HCT116 (cell line): ENCODE data around the gene SCAANT1. TPM values are rescaled to one million over a fixed set of nuclear protein-coding genes. Genes with fewer than 3 reads are reported as not detected.

Source experiments
- ATAC-seq: fragments of 200-7000 bp; cut with Tn5 transposase; 2 replicates; pipeline ENCODE4 v1.9.1; 2020; ENCODE audit warnings: mild to moderate bottlenecking, moderate library complexity
- BruUV-seq: library from RNA; stranded (reverse); fragments of 400-500 nt; replicated peaks from 2 replicates; lab custom pipeline; 2021; lab: Mats Ljungman, UMichigan
- CTCF ChIA-PET: fragments of 300-600 bp; sonication (Branson Sonifier 250); formaldehyde crosslinking; loops from one replicate; lab custom pipeline; 2021; ENCODE audit warnings: antibody characterized with exemption; lab: Charles Lee
- POLR2A ChIA-PET: fragments of 300-600, 350-600 bp; sonication (Branson Sonifier 250); formaldehyde crosslinking; loops from one replicate; lab custom pipeline; 2021; ENCODE audit warnings: antibody characterized with exemption; lab: Charles Lee
- RAD21 ChIA-PET, 2 experiments: fragments of 300-600 bp; sonication (Branson Sonifier 250); formaldehyde crosslinking; loops; one replicate each; lab custom pipeline; 2023; ENCODE audit warnings: low total read pairs in 2 of 2; ENCODE audit not compliant: uncharacterized antibody in 2 of 2, unreplicated experiment in 2 of 2, low non-redundant PET in 1 of 2; lab: Charles Lee
- DNase-seq: peaks from one replicate; pipeline ENCODE4 v3.0.0-alpha.2; 2010; ENCODE audit warnings: low read depth, low spot score
- H2AFZ ChIP-seq: fragments of 200-600 bp; shearing (Covaris generic), sonication (generic); 2 replicates; pipeline ENCODE4 v1.6.1; 2017; ENCODE audit warnings: low read depth, mixed run types, mixed read lengths, antibody characterized with exemption, low read length; ENCODE audit not compliant: poor library complexity, severe bottlenecking
- H3K27ac ChIP-seq: 2 replicates; pipeline ENCODE4 v1.5.1; 2012; ENCODE audit warnings: low read depth, low read length
- H3K27me3 ChIP-seq: fragments of 200-600 bp; sonication (generic); 2 replicates; pipeline ENCODE4 v1.6.1; 2016; ENCODE audit warnings: mixed run types, low read length, mixed read lengths; ENCODE audit not compliant: insufficient read depth
- H3K36me3 ChIP-seq, 2 experiments: fragments of 200-500 bp in 1 of 2; fragments of 200-600 bp in 1 of 2; sonication (Bioruptor generic) in 1 of 2; sonication (generic) in 1 of 2; 2 replicates each; pipeline versions ENCODE4 v1.5.1 to v1.6.1; 2014 to 2016; ENCODE audit warnings: low read length in 2 of 2, inconsistent platforms in 1 of 2, mixed read lengths in 1 of 2, mixed run types in 1 of 2; ENCODE audit not compliant: insufficient read depth in 2 of 2, control insufficient read depth in 1 of 2
- H3K4me1 ChIP-seq, 2 experiments: fragments of 200-600 bp in 1 of 2; sonication (generic) in 1 of 2; 2 replicates each; pipeline versions ENCODE4 v1.5.1 to v1.6.1; 2012 to 2017; ENCODE audit warnings: low read length in 2 of 2, inconsistent platforms in 1 of 2, mild to moderate bottlenecking in 1 of 2, mixed read lengths in 1 of 2, mixed run types in 1 of 2, moderate library complexity in 1 of 2; ENCODE audit not compliant: insufficient read depth in 2 of 2, control insufficient read depth in 1 of 2
- H3K4me2 ChIP-seq: fragments of 200-600 bp; sonication (generic); 2 replicates; pipeline ENCODE4 v1.6.1; 2017; ENCODE audit warnings: mixed run types, low read length, mixed read lengths
- H3K4me3 ChIP-seq, 2 experiments: fragments of 200-600 bp in 1 of 2; sonication (generic) in 1 of 2; replicated peaks in 1 of 2; 2 replicates each; pipeline ENCODE4 v1.5.1; 2011 to 2016; ENCODE audit warnings: low read length in 2 of 2, control low read depth in 1 of 2, low read depth in 1 of 2, mild to moderate bottlenecking in 1 of 2, mixed read lengths in 1 of 2, mixed run types in 1 of 2
- H3K79me2 ChIP-seq: fragments of 200-600 bp; sonication (generic); 2 replicates; pipeline ENCODE4 v1.6.1; 2017; ENCODE audit warnings: mild to moderate bottlenecking, mixed run types, low read length, moderate library complexity, mixed read lengths; ENCODE audit not compliant: insufficient read depth
- H3K9ac ChIP-seq: fragments of 200-600 bp; sonication (generic); 2 replicates; pipeline ENCODE4 v1.6.1; 2016; ENCODE audit warnings: low read length, mixed read lengths
- H3K9me2 ChIP-seq: fragments of 200-600 bp; sonication (generic), shearing (Covaris generic); 2 replicates; pipeline ENCODE4 v1.6.1; 2017; ENCODE audit warnings: mixed run types, mild to moderate bottlenecking, moderate library complexity; ENCODE audit not compliant: insufficient read depth
- H3K9me3 ChIP-seq, 2 experiments: fragments of 200-500 bp in 1 of 2; fragments of 200-600 bp in 1 of 2; sonication (Bioruptor generic) in 1 of 2; sonication (generic) in 1 of 2; 2 replicates each; pipeline ENCODE4 v1.6.1; 2014 to 2017; ENCODE audit warnings: low read length in 2 of 2, mixed read lengths in 2 of 2, inconsistent platforms in 1 of 2, low read depth in 1 of 2, mild to moderate bottlenecking in 1 of 2, mixed run types in 1 of 2, moderate library complexity in 1 of 2; ENCODE audit not compliant: control insufficient read depth in 1 of 2, insufficient read depth in 1 of 2
- H4K20me1 ChIP-seq: fragments of 200-600 bp; sonication (generic), shearing (Covaris generic); 2 replicates; pipeline ENCODE4 v1.6.1; 2017; ENCODE audit warnings: mixed run types, mild to moderate bottlenecking, moderate library complexity; ENCODE audit not compliant: insufficient read depth
- CBX3 ChIP-seq: IDR thresholded peaks from 2 replicates; pipeline ENCODE4 v1.6.1; 2012; ENCODE audit warnings: low read depth
- CTCF ChIP-seq, 3 experiments: fragments of 200-600 bp in 1 of 3; sonication (generic) in 1 of 3; IDR thresholded peaks in 2 of 3; conservative IDR thresholded peaks in 1 of 3; 2 replicates each; pipeline ENCODE4 v1.5.1; 2012 to 2017; ENCODE audit warnings: low read depth in 2 of 3, low read length in 2 of 3, antibody characterized with exemption in 1 of 3, borderline replicate concordance in 1 of 3, control low read depth in 1 of 3, mild to moderate bottlenecking in 1 of 3, mixed read lengths in 1 of 3, mixed run types in 1 of 3, moderate library complexity in 1 of 3; ENCODE audit not compliant: insufficient read depth in 1 of 3
- FOSL1 ChIP-seq: IDR thresholded peaks from 2 replicates; pipeline ENCODE4 v1.6.1; 2012; ENCODE audit warnings: low read depth
- JUND ChIP-seq: IDR thresholded peaks from 2 replicates; pipeline ENCODE4 v1.6.1; 2012
- MAX ChIP-seq: IDR thresholded peaks from 2 replicates; pipeline ENCODE4 v1.6.1; 2012
- POLR2A ChIP-seq: IDR thresholded peaks from 2 replicates; pipeline ENCODE4 v1.7.0; 2011; ENCODE audit warnings: borderline replicate concordance; ENCODE audit not compliant: insufficient read depth, insufficient read length; ENCODE audit errors: extremely low read depth
- REST ChIP-seq: IDR thresholded peaks from 2 replicates; pipeline ENCODE4 v1.6.1; 2012; ENCODE audit warnings: low read depth
- SIN3A ChIP-seq: IDR thresholded peaks from 2 replicates; pipeline ENCODE4 v1.6.1; 2012; ENCODE audit warnings: low read depth
- SRF ChIP-seq: IDR thresholded peaks from 2 replicates; pipeline ENCODE4 v1.6.1; 2012; ENCODE audit warnings: low read depth
- ZBTB33 ChIP-seq: IDR thresholded peaks from 2 replicates; pipeline ENCODE4 v1.6.1; 2011; ENCODE audit warnings: mild to moderate bottlenecking, low read length, moderate library complexity; ENCODE audit not compliant: insufficient replicate concordance; ENCODE audit errors: extremely low read depth
- ZFX ChIP-seq: fragments of 450-650 bp; IDR thresholded peaks from 2 replicates; pipeline ENCODE4 v1.6.1; 2017
- ZNF274 ChIP-seq: fragments of 200-500 bp; sonication (Bioruptor generic); IDR thresholded peaks from 2 replicates; pipeline ENCODE4 v1.6.1; 2014; ENCODE audit warnings: mild to moderate bottlenecking, low read depth, low read length, inconsistent platforms
- intact Hi-C: fragments of 100-400 bp; cut with micrococcal nuclease; formaldehyde crosslinking; loops from 2 replicates; pipeline ENCODE4 v1.10.0; 2022
- total RNA-seq: library from RNA; stranded (reverse); gene quantifications from one replicate; pipeline ENCODE4 v1.2.1, GENCODE V29; 2021; ENCODE audit not compliant: unreplicated experiment

SCAANT1 gene
- total RNA-seq, 1 experiment from 2014 or later: not detected

- RAD21 ChIA-PET: no interaction called here
- no peaks in the 10 kb centered on the region for H4K20me1 ChIP-seq
- no peaks in the 10 kb centered on the region for H3K9me2 ChIP-seq
- no peak overlapping the region for H3K4me2 ChIP-seq
- no peak overlapping the region for H2AFZ ChIP-seq
- no peaks in the 10 kb centered on the region for H3K4me1 ChIP-seq
- peaks cover 3% of the 10 kb centered on the region for H3K79me2 ChIP-seq
- intact Hi-C loops: no loop called here
- BruUV-seq: no TSS peak
- H3K27me3 ChIP-seq: no peaks in the 10 kb centered on the region
- TF ChIP-seq FOSL1 (no peak), ZNF274 (no peak), POLR2A (no peak), MAX (no peak), ZBTB33 (no peak), CBX3 (no peak), SIN3A (no peak), REST (no peak), SRF (no peak), JUND (no peak), CTCF (IDR thresholded peaks at IDR 0.05 in 2 of 3, conservative IDR thresholded peaks at IDR 0.05 in 1 of 3; ENCODE audit: borderline replicate concordance in 1 of 3, insufficient read depth in 1 of 3, low read depth in 2 of 3, low read length in 2 of 3) (no peak), ZFX (no peak)
- TF ChIP-seq, all 23 proteins: peak for 0
- Histone ChIP-seq H3K9ac (no peak overlapping the region), H3K36me3 (peaks cover 0 to 6% of the 10 kb centered on the region in 2 experiments; a peak in 2 of 4 replicates), H3K9me3 (no peaks in the 10 kb centered on the region), H3K4me3 (no peak overlapping the region), H3K27ac (no peak overlapping the region)
- ChIA-PET CTCF (no interaction called here), POLR2A (no interaction called here)
- no peak for ATAC-seq
- no peak for DNase-seq
These were observed 16.6 kb downstream of the SCAANT1 start for GRCh38 chr3:63895422-63896189.
